DOHH2 (cell line): ENCODE measurements around the gene NXPH3.

ENCODE experiments used
- H3F3A ChIP-seq: fragments of 200-600 bp; sonication (generic), shearing (Covaris generic); 2 replicates; pipeline ENCODE4 v1.6.0; 2016; ENCODE audit warnings: antibody characterized with exemption, mild to moderate bottlenecking; ENCODE audit not compliant: control insufficient read depth, insufficient read depth
- H3K27ac ChIP-seq: fragments of 200-600 bp; sonication (generic); 2 replicates; pipeline ENCODE4 v1.5.1; 2014; ENCODE audit warnings: low read depth, mild to moderate bottlenecking, low read length, moderate library complexity
- H3K27me3 ChIP-seq: fragments of 200-600 bp; sonication (generic); 2 replicates; pipeline ENCODE4 v1.6.1; 2014; ENCODE audit warnings: mild to moderate bottlenecking, low read length, mixed read lengths; ENCODE audit not compliant: control insufficient read depth
- H3K36me3 ChIP-seq: fragments of 200-600 bp; sonication (generic); 2 replicates; pipeline ENCODE4 v1.6.1; 2014; ENCODE audit warnings: mild to moderate bottlenecking, low read length, moderate library complexity, mixed read lengths; ENCODE audit not compliant: control insufficient read depth
- H3K4me1 ChIP-seq: fragments of 200-600 bp; sonication (generic); 2 replicates; pipeline ENCODE4 v1.6.1; 2014; ENCODE audit warnings: mild to moderate bottlenecking, low read length, mixed read lengths; ENCODE audit not compliant: control insufficient read depth
- H3K4me2 ChIP-seq: fragments of 200-600 bp; sonication (generic); 2 replicates; pipeline ENCODE4 v1.6.0; 2014; ENCODE audit warnings: mild to moderate bottlenecking, low read length, moderate library complexity
- H3K4me3 ChIP-seq: fragments of 200-600 bp; sonication (generic); 2 replicates; pipeline ENCODE4 v1.5.1; 2014; ENCODE audit warnings: mild to moderate bottlenecking, low read length, mixed read lengths
- H3K79me2 ChIP-seq: fragments of 200-600 bp; sonication (generic); 2 replicates; pipeline ENCODE4 v1.6.1; 2014; ENCODE audit warnings: mild to moderate bottlenecking, low read length, mixed read lengths; ENCODE audit not compliant: control insufficient read depth
- H3K9me2 ChIP-seq: fragments of 200-600 bp; sonication (generic); replicated peaks from 2 replicates; pipeline ENCODE4 v1.6.1; 2014; ENCODE audit warnings: mild to moderate bottlenecking, low read length, mixed read lengths; ENCODE audit not compliant: control insufficient read depth
- H3K9me3 ChIP-seq: fragments of 200-600 bp; sonication (generic); 2 replicates; pipeline ENCODE4 v1.6.1; 2014; ENCODE audit warnings: antibody characterized with exemption, low read length, mixed read lengths; ENCODE audit not compliant: control insufficient read depth, insufficient read depth
- H4K20me1 ChIP-seq: fragments of 200-600 bp; sonication (generic); 2 replicates; pipeline ENCODE4 v1.6.0; 2014; ENCODE audit warnings: low read depth, mild to moderate bottlenecking, antibody characterized with exemption, low read length, moderate library complexity; ENCODE audit not compliant: control insufficient read depth, insufficient read depth
- CTCF ChIP-seq: fragments of 200-600 bp; sonication (generic); IDR thresholded peaks from one replicate; pipeline ENCODE4 v1.5.1; 2014; ENCODE audit warnings: antibody characterized with exemption, mild to moderate bottlenecking, low read depth, low read length; ENCODE audit not compliant: poor library complexity, severe bottlenecking
- EZH2phosphoT487 ChIP-seq: fragments of 200-600 bp; sonication (generic); IDR thresholded peaks from 2 replicates; pipeline ENCODE4 v1.6.1; 2017; ENCODE audit warnings: borderline replicate concordance, mild to moderate bottlenecking, antibody characterized with exemption, low read length, moderate library complexity, mixed read lengths

Gene NXPH3

GRCh38 chr17:49572806-49573420 is 2.8 kb upstream of the NXPH3 start:
- no peak overlapping the region for H3K4me2 ChIP-seq
- peaks cover 8% of the 10 kb centered on the region; the same call in 1 of the 2 replicates for H3K4me1 ChIP-seq
- H3K9me3 ChIP-seq: no peaks in the 10 kb centered on the region
- H3K36me3 ChIP-seq: no peaks in the 10 kb centered on the region
- no peak overlapping the region for H3K27ac ChIP-seq
- peaks cover 67% of the 10 kb centered on the region for H3K27me3 ChIP-seq
- TF ChIP-seq EZH2phosphoT487 (no peak), CTCF (no peak)
- H4K20me1 ChIP-seq: no peaks in the 10 kb centered on the region
- no peaks in the 10 kb centered on the region for H3K9me2 ChIP-seq
- peaks cover 4% of the 10 kb centered on the region for H3F3A ChIP-seq
- H3K4me3 ChIP-seq: no peak overlapping the region
- no peaks in the 10 kb centered on the region for H3K79me2 ChIP-seq

- Histone ChIP-seq H3K9me3 (no peaks in the 10 kb centered on the region), H3K4me2 (no peak overlapping the region), H3F3A (no peaks in the 10 kb centered on the region), H3K27ac (no peak overlapping the region), H3K4me1 (peaks cover 5% of the 10 kb centered on the region; the same call in 1 of the 2 replicates), H3K9me2 (no peaks in the 10 kb centered on the region), H3K79me2 (no peaks in the 10 kb centered on the region), H3K36me3 (no peaks in the 10 kb centered on the region), H3K4me3 (no peak overlapping the region), H3K27me3 (peaks cover 71% of the 10 kb centered on the region), H4K20me1 (no peaks in the 10 kb centered on the region)
- TF ChIP-seq EZH2phosphoT487 (no peak), CTCF (no peak)
These were observed 2.0 kb upstream of the NXPH3 start for GRCh38 chr17:49573510-49574322.

DNA sequence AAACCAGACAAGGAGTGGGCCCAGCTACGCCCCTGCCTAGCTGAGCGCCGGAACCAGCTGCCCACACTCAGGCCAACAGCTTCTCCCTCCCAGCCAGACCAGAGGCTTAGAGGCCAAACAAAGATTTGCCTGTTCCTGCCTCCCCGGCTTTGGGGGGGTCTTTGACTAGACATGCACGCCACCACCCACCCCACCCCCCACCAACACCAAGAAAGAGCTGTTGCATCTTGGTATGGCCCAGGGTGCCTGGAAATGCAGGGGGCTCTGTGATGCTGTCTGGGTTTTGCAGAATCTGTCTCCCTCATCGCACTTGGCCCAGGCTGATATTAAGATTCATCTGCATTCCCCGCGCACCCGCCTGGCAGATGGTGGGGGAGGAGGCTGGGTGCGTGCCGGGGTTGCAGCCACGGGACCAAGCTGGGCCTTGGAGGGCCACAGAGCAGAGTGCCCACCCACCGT is 1.3 kb upstream of the NXPH3 start:
- Histone ChIP-seq H3K9me2 (no peaks in the 10 kb centered on the region), H3K27me3 (peaks cover 71% of the 10 kb centered on the region)

More for the DNA sequence above, 1.3 kb upstream of the NXPH3 start:
- Histone ChIP-seq H3F3A (no peaks in the 10 kb centered on the region), H3K4me3 (no peak overlapping the region), H3K27ac (no peak overlapping the region), H3K36me3 (no peaks in the 10 kb centered on the region), H3K9me3 (no peaks in the 10 kb centered on the region), H3K4me2 (no peak overlapping the region), H3K79me2 (no peaks in the 10 kb centered on the region), H4K20me1 (no peaks in the 10 kb centered on the region), H3K4me1 (peaks cover 5% of the 10 kb centered on the region; the same call in 1 of the 2 replicates)
- no peak for TF ChIP-seq EZH2phosphoT487
- no peak for TF ChIP-seq CTCF
